Trophoblast cell (in vitro differentiated cells and primary cell): ENCODE measurements around the gene DEPDC5.
"Not testable (repeated sequence)": the region's sequence is repeated elsewhere in the genome, so short reads cannot be mapped to it uniquely, and the experiment has no call there.

Experiments
- DNase-seq, 2 donors: peaks; one replicate each; pipeline ENCODE4 v3.0.0-alpha.2; 2016
- H2AFZ ChIP-seq: 2 replicates; pipeline ENCODE4 v1.6.1; 2013; ENCODE audit warnings: low read length, moderate library complexity, mild to moderate bottlenecking; ENCODE audit not compliant: insufficient read depth, poor library complexity
- H2AK5ac ChIP-seq: 2 replicates; pipeline ENCODE4 v1.6.1; 2013; ENCODE audit warnings: mild to moderate bottlenecking, low read length
- H2BK120ac ChIP-seq: 2 replicates; pipeline ENCODE4 v1.6.1; 2013; ENCODE audit warnings: low read length, mild to moderate bottlenecking, moderate library complexity; ENCODE audit not compliant: insufficient read depth, poor library complexity
- H2BK12ac ChIP-seq: 2 replicates; pipeline ENCODE4 v1.6.1; 2013; ENCODE audit warnings: mild to moderate bottlenecking, low read length, moderate library complexity
- H2BK5ac ChIP-seq: 2 replicates; pipeline ENCODE4 v1.6.1; 2013; ENCODE audit warnings: low read length, low read depth, moderate library complexity, mild to moderate bottlenecking; ENCODE audit not compliant: poor library complexity
- H3K14ac ChIP-seq: 2 replicates; pipeline ENCODE4 v1.6.1; 2013; ENCODE audit warnings: mild to moderate bottlenecking, low read length
- H3K18ac ChIP-seq: 2 replicates; pipeline ENCODE4 v1.6.1; 2013; ENCODE audit warnings: mild to moderate bottlenecking, low read length
- H3K23ac ChIP-seq: 2 replicates; pipeline ENCODE4 v1.6.1; 2013; ENCODE audit warnings: low read length
- H3K27ac ChIP-seq: 2 replicates; pipeline ENCODE4 v1.5.1; 2013; ENCODE audit warnings: low read depth, mild to moderate bottlenecking, inconsistent platforms, low read length, moderate library complexity
- H3K27me3 ChIP-seq: 2 replicates; pipeline ENCODE4 v1.6.1; 2013; ENCODE audit warnings: inconsistent platforms, mild to moderate bottlenecking, low read length, moderate library complexity; ENCODE audit not compliant: insufficient read depth
- H3K36me3 ChIP-seq, 2 experiments: 1 replicate in 1 of 2; 2 replicates in 1 of 2; pipeline ENCODE4 v1.6.1; 2013; ENCODE audit warnings: low read length in 2 of 2, mild to moderate bottlenecking in 2 of 2, moderate library complexity in 1 of 2; ENCODE audit not compliant: insufficient read depth in 2 of 2, control insufficient read depth in 1 of 2
- H3K4ac ChIP-seq: 2 replicates; pipeline ENCODE4 v1.6.1; 2013; ENCODE audit warnings: low read depth, mild to moderate bottlenecking, low read length, moderate library complexity
- H3K4me1 ChIP-seq, 2 experiments: 1 replicate in 1 of 2; 2 replicates in 1 of 2; pipeline ENCODE4 v1.6.1; 2013; ENCODE audit warnings: low read length in 2 of 2, mild to moderate bottlenecking in 2 of 2, moderate library complexity in 1 of 2; ENCODE audit not compliant: insufficient read depth in 2 of 2, control insufficient read depth in 1 of 2
- H3K4me2 ChIP-seq: 2 replicates; pipeline ENCODE4 v1.6.1; 2013; ENCODE audit warnings: inconsistent platforms, mild to moderate bottlenecking, low read length, moderate library complexity
- H3K4me3 ChIP-seq: 2 replicates; pipeline ENCODE4 v1.5.1; 2013; ENCODE audit warnings: mild to moderate bottlenecking, low read depth, low read length, inconsistent platforms
- H3K79me1 ChIP-seq: one replicate; pipeline ENCODE4 v1.6.1; 2013; ENCODE audit warnings: low read length
- H3K79me2 ChIP-seq: 2 replicates; pipeline ENCODE4 v1.6.1; 2013; ENCODE audit warnings: low read length, mild to moderate bottlenecking; ENCODE audit not compliant: control insufficient read depth, insufficient read depth, poor library complexity
- H3K9ac ChIP-seq: 2 replicates; pipeline ENCODE4 v1.6.1; 2013; ENCODE audit warnings: mild to moderate bottlenecking, low read length
- H3K9me3 ChIP-seq: 2 replicates; pipeline ENCODE4 v1.6.1; 2013; ENCODE audit warnings: low read depth, mild to moderate bottlenecking, control low read depth, inconsistent platforms, low read length; ENCODE audit not compliant: insufficient read depth
- H4K12ac ChIP-seq: 2 replicates; pipeline ENCODE4 v1.6.1; 2013; ENCODE audit warnings: low read depth, mild to moderate bottlenecking, low read length, moderate library complexity
- H4K8ac ChIP-seq: 2 replicates; pipeline ENCODE4 v1.6.1; 2013; ENCODE audit warnings: low read depth, mild to moderate bottlenecking, low read length, moderate library complexity
- H4K91ac ChIP-seq: one replicate; pipeline ENCODE4 v1.6.1; 2013; ENCODE audit warnings: low read depth, mild to moderate bottlenecking, low read length, moderate library complexity
- WGBS: extraction: QIAGEN DNeasy Blood & Tissue Kit; methylation state at CpG from one replicate; pipeline ENCODE4 v1.1.7; 2013; ENCODE audit warnings: missing lambda C conversion rate; ENCODE audit not compliant: insufficient read length, insufficient coverage; ENCODE audit errors: extremely low coverage; 5-methylcytosine and 5-hydroxymethylcytosine counted together

Gene DEPDC5

DNA sequence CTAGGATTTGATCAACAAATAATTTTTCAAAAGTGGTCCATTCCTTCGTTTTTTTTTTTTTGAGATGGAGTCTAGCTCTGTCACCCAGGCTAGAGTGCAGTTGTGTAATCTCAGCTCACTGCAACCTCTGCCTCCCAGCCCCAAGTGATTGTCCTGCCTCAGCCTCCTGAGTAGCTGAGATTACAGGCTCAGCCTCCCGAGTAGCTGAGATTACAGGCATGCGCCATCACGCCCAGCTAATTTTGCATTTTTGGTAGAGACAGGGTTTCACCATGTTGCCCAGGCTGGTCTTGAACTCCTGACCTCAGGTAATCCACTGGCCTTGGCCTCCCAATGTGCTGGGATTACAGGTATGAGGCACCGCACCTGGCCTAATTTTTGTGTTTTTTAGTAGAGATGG, 5.0 kb downstream of the DEPDC5 start:
- H3K4ac ChIP-seq, H2AK5ac ChIP-seq, H3K23ac ChIP-seq, H3K18ac ChIP-seq, H2AFZ ChIP-seq, H3K79me1 ChIP-seq, H3K4me2 ChIP-seq, H3K14ac ChIP-seq, H2BK5ac ChIP-seq, DNase-seq, H3K27ac ChIP-seq, H4K91ac ChIP-seq, H4K8ac ChIP-seq, H2BK12ac ChIP-seq, H2BK120ac ChIP-seq, H3K79me2 ChIP-seq, H3K27me3 ChIP-seq, H3K4me3 ChIP-seq, H3K9ac ChIP-seq, H3K4me1 ChIP-seq, H3K9me3 ChIP-seq, H4K12ac ChIP-seq: not testable (repeated sequence)
- H3K36me3 ChIP-seq = peaks cover 12 to 16% of the 10 kb centered on the region in 2 experiments
- no CpG with 5 or more reads among the region's 5 CpGs for WGBS

DNA sequence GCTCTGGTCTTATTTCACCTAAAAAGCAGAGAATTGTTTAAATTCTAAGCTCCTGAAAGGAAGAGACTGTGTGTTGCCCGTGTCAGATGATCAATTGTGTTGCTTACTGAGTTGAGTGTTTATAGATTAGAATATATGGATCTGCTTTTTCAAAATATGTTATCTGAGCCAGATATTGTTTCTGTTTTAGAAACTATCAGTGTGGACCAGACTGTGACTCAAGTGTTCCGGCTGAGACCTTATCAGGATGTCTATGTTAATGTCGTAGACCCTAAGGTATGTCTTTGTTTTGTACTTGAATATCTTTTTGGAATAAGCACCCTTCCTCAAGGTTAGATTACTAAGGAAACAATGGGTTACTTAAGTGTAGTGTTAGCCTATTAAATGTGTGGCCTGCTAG, 11.0 kb downstream of the DEPDC5 start:
- Histone ChIP-seq H3K4me3 (no peak overlapping the region), H3K27ac (no peak overlapping the region), H3K79me2 (no peaks in the 10 kb centered on the region), H2AK5ac (no peak overlapping the region), H3K27me3 (no peaks in the 10 kb centered on the region), H2AFZ (no peak overlapping the region), H3K14ac (no peak overlapping the region), H3K9ac (no peak overlapping the region), H3K4ac (no peak overlapping the region), H4K8ac (no peak overlapping the region), H2BK120ac (no peak overlapping the region), H3K36me3 (peaks cover 21 to 24% of the 10 kb centered on the region in 2 experiments), H3K18ac (no peak overlapping the region), H4K12ac (no peak overlapping the region), H3K79me1 (no peaks in the 10 kb centered on the region), H3K4me1 (no peaks in the 10 kb centered on the region), H3K23ac (no peak overlapping the region), H3K9me3 (no peaks in the 10 kb centered on the region), H2BK5ac (no peak overlapping the region), H4K91ac (no peak overlapping the region), H3K4me2 (no peak overlapping the region), H2BK12ac (no peak overlapping the region)
- WGBS = no CpG with 5 or more reads among the region's 3 CpGs
- peak in 1 of 2 donors; percentile 16 for DNase-seq

DNA sequence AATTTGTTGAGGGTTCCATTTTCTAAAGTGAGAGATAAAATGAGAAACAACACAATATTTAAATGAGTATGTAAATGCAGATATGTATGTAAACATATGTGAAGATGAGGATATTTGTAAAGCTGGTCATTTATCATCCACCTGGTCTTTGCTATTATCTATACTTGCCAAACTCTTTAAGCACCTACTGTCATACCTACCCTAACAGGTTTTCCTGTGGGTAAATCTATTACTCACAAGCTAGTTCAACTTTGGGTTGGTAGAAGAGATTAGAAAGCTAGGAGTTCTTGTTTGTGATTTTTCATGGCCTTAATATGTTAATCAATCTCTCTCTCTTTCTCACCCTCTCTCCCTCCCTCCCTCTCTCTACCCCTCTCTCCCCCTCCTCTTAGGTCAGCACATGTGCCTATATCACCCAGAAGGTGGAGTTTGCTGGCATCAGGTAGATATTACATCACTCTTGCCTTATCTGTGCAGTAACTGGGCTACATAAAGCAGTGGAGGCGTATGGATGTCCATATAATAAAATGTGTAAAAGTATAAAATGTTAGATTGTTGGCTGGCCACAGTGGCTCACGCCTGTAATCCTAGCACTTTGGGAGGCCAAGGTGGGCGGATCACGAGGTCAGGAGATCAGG, 14.7 kb downstream of the DEPDC5 start:
- no CpG with 5 or more reads among the region's 4 CpGs for WGBS
- Histone ChIP-seq H3K79me2 (no peaks in the 10 kb centered on the region), H2BK5ac (no peak overlapping the region), H3K79me1 (no peaks in the 10 kb centered on the region), H4K12ac (no peak overlapping the region), H3K18ac (no peak overlapping the region), H3K36me3 (peaks cover 17 to 21% of the 10 kb centered on the region in 2 experiments), H3K23ac (no peak overlapping the region), H2AFZ (no peak overlapping the region), H3K4me2 (no peak overlapping the region), H3K4me3 (no peak overlapping the region), H3K27me3 (no peaks in the 10 kb centered on the region), H4K91ac (no peak overlapping the region), H3K4ac (no peak overlapping the region), H3K9me3 (no peaks in the 10 kb centered on the region), H3K27ac (no peak overlapping the region), H4K8ac (no peak overlapping the region), H3K4me1 (no peaks in the 10 kb centered on the region), H3K9ac (no peak overlapping the region), H3K14ac (no peak overlapping the region), H2BK120ac (no peak overlapping the region), H2AK5ac (no peak overlapping the region), H2BK12ac (no peak overlapping the region)
- DNase-seq = no peak

DNA sequence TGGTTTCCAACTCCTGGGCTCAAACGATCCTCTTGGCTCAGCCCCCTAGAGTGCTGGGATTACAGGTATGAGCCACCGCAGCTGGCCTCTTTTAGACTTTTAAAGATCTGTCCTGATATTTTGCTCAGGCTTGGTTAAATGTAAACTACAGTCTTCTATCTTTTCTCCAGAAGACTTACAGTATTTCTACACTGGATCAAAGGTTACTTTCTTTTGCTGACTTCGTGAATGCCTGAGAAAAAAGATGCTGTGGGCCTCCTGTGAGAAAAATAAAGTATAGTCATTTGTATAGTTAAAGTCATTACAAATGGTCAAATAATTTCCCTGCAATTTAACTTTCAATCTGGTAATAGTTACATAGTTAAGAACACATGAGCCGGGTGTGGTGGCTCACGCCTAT, 19.6 kb downstream of the DEPDC5 start:
- Histone ChIP-seq H4K12ac (no peak overlapping the region), H3K9ac (no peak overlapping the region), H3K18ac (no peak overlapping the region), H4K91ac (no peak overlapping the region), H2AFZ (no peak overlapping the region), H2BK120ac (no peak overlapping the region), H3K4me2 (no peak overlapping the region), H2BK12ac (no peak overlapping the region), H3K4me1 (peaks cover 0 to 4% of the 10 kb centered on the region in 2 experiments), H2BK5ac (no peak overlapping the region), H3K23ac (no peak overlapping the region), H3K79me2 (no peaks in the 10 kb centered on the region), H3K4me3 (no peak overlapping the region), H3K14ac (no peak overlapping the region), H2AK5ac (no peak overlapping the region), H3K9me3 (no peaks in the 10 kb centered on the region), H3K79me1 (no peaks in the 10 kb centered on the region), H3K36me3 (peaks cover 13 to 16% of the 10 kb centered on the region in 2 experiments), H3K4ac (no peak overlapping the region), H4K8ac (no peak overlapping the region), H3K27ac (no peak overlapping the region), H3K27me3 (no peaks in the 10 kb centered on the region)
- no peak for DNase-seq
- WGBS = no CpG with 5 or more reads among the region's 5 CpGs
